Right atrium auricular region (tissue), 2 donors: ENCODE measurements around the gene DNAL1. TPM values are rescaled to one million over a fixed set of nuclear protein-coding genes. Genes with fewer than 3 reads are reported as not detected.

Experiments used
- DNase-seq: peaks from one replicate; pipeline ENCODE4 v3.0.0-alpha.2; 2019; ENCODE audit warnings: low spot score
- H3K27ac ChIP-seq, 2 donors: fragments of 200-600 bp; sonication (generic); 1 replicate in 1 of 2; 2 replicates in 1 of 2; pipeline ENCODE4 v1.5.1; 2016 to 2019
- H3K27me3 ChIP-seq, 2 donors: fragments of 200-600 bp; sonication (generic); one replicate each; pipeline versions ENCODE4 v1.5.1 to v1.6.0; 2017 to 2019
- H3K36me3 ChIP-seq: fragments of 200-600 bp; sonication (generic); one replicate; pipeline ENCODE4 v1.5.1; 2016
- H3K4me1 ChIP-seq, 2 donors: fragments of 200-600 bp; sonication (generic); one replicate each; pipeline versions ENCODE4 v1.5.1 to v1.6.0; 2017 to 2019
- H3K4me3 ChIP-seq, 2 donors: fragments of 200-600 bp; sonication (generic); 1 replicate in 1 of 2; 2 replicates in 1 of 2; pipeline ENCODE4 v1.5.1; 2017 to 2019; ENCODE audit warnings: mild to moderate bottlenecking in 1 of 2, moderate library complexity in 1 of 2
- H3K9me3 ChIP-seq, 2 donors: fragments of 200-600 bp; sonication (generic); one replicate each; pipeline ENCODE4 v1.5.1; 2019
- CTCF ChIP-seq, 2 donors: fragments of 200-600 bp; sonication (generic); IDR thresholded peaks; one replicate each; pipeline ENCODE4 v1.5.1; 2019; ENCODE audit warnings: antibody characterized with exemption in 2 of 2
- total RNA-seq, 2 donors: library from RNA; depleted of rRNA; stranded (reverse); fragments of >200 nt; gene quantifications; one replicate each; pipeline ENCODE4 v1.1.0, GENCODE V29; 2016

Gene DNAL1
- total RNA-seq, 2 donors from 2014 or later: 5.7 to 7.8 TPM

DNA sequence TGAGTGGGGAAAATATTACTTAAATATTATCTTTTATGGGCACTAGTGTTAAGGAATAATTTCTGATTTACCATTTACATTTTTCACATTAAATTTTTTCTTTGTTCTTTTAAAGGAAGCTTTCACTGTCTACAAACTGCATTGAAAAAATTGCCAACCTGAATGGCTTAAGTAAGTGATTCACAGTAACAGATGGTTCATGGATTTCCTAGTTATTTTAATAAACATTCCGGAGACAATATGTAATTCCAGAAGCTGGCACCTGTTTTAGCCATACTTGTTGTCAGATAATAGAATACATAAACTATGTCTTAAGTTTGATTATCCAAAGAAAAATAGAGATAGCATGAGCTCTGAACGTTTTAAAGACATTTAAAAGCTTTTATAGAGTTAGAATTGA is 17.1 kb downstream of the DNAL1 start:
- DNase-seq: no peak
- Histone ChIP-seq H3K4me3 (no peak overlapping the region), H3K36me3 (peaks cover 7% of the 10 kb centered on the region), H3K27ac (no peak overlapping the region), H3K4me1 (no peaks in the 10 kb centered on the region), H3K9me3 (no peaks in the 10 kb centered on the region), H3K27me3 (no peaks in the 10 kb centered on the region)
- no peak for TF ChIP-seq CTCF (IDR thresholded peaks at IDR 0.05)

GRCh38 chr14:73662487-73662943 is 17.7 kb downstream of the DNAL1 start:
- Histone ChIP-seq H3K9me3 (no peaks in the 10 kb centered on the region), H3K27ac (no peak overlapping the region), H3K27me3 (no peaks in the 10 kb centered on the region), H3K4me3 (no peak overlapping the region), H3K36me3 (peaks cover 7% of the 10 kb centered on the region), H3K4me1 (no peaks in the 10 kb centered on the region)
- peak in 1 of 2 donors; percentile 20 for TF ChIP-seq CTCF (IDR thresholded peaks at IDR 0.05)
- DNase-seq: no peak

- H3K9me3 ChIP-seq: no peaks in the 10 kb centered on the region
- H3K27me3 ChIP-seq: no peaks in the 10 kb centered on the region
- TF ChIP-seq CTCF (IDR thresholded peaks at IDR 0.05): no peak
- no peak overlapping the region for H3K4me3 ChIP-seq
- H3K4me1 ChIP-seq: no peaks in the 10 kb centered on the region
- peaks cover 7% of the 10 kb centered on the region for H3K36me3 ChIP-seq
- DNase-seq: no peak
- no peak overlapping the region for H3K27ac ChIP-seq
Measured at GRCh38 chr14:73663548-73664212, 18.9 kb downstream of the DNAL1 start.

GRCh38 chr14:73665130-73665529 is 20.3 kb downstream of the DNAL1 start:
- Histone ChIP-seq H3K27me3 (no peaks in the 10 kb centered on the region), H3K27ac (no peak overlapping the region), H3K4me3 (no peak overlapping the region), H3K4me1 (no peaks in the 10 kb centered on the region), H3K9me3 (no peaks in the 10 kb centered on the region), H3K36me3 (peaks cover 7% of the 10 kb centered on the region)
- TF ChIP-seq CTCF (IDR thresholded peaks at IDR 0.05): no peak
- no peak for DNase-seq

DNA sequence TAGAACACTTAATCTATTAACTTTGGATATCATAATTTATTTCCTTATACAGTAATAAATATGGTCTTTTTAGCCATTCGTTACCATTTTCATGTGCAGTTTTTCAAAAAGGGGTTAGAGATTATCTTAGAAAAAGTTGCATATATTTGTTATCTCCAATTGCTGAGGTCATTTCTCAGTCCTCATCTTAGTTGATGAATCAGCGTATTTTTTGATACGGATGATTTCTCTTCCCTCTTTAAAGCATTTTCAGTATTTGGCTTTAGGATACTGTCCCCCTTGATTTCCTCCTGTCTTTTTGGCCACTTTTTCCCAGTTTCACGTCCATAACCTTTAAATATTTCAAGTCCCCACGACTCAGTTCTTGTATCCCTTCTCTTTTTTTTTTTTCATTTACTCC is 21.8 kb downstream of the DNAL1 start:
- TF ChIP-seq CTCF (IDR thresholded peaks at IDR 0.05): no peak
- peaks cover 7% of the 10 kb centered on the region for H3K36me3 ChIP-seq
- H3K9me3 ChIP-seq: no peaks in the 10 kb centered on the region
- no peaks in the 10 kb centered on the region for H3K4me1 ChIP-seq
- no peak overlapping the region for H3K4me3 ChIP-seq
- no peaks in the 10 kb centered on the region for H3K27me3 ChIP-seq
- no peak for DNase-seq
- H3K27ac ChIP-seq: no peak overlapping the region

- no peaks in the 10 kb centered on the region for H3K4me1 ChIP-seq
- no peak overlapping the region for H3K27ac ChIP-seq
- TF ChIP-seq CTCF (IDR thresholded peaks at IDR 0.05): no peak
- no peaks in the 10 kb centered on the region for H3K27me3 ChIP-seq
- H3K9me3 ChIP-seq: no peaks in the 10 kb centered on the region
- H3K4me3 ChIP-seq: no peak overlapping the region
- no peaks in the 10 kb centered on the region for H3K36me3 ChIP-seq
- no peak for DNase-seq
Measured at GRCh38 chr14:73667854-73668253, 23.1 kb downstream of the DNAL1 start.
